GM21723 (cell line): ENCODE results near the gene FUNDC1.

Source experiments
- ATAC-seq: cut with Tn5 transposase; IDR thresholded peaks from one replicate; pipeline ENCODE4 v1.9.1; 2021; ENCODE audit warnings: mild to moderate bottlenecking, moderate library complexity; ENCODE audit not compliant: unreplicated experiment

FUNDC1 gene

DNA sequence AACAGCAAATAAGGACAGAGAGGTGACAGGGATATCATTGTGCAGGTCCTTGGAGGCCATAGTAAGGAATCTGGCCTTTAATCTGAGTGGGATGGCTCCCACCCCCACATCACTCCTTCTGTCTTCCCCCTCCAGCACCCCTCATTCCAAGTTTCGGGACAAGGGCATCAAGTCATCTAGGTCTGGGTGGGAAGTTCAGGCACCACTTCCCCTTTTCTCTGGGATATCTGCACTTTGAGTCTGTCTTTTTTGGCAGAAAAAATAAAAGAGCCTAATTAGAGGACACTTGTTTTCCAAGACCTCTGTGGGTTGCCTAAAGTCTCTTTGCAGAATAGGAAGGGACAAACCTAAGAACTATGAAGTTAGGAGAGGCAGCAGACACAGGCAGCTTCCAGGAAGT lies 60.1 kb downstream of the FUNDC1 start:
- ATAC-seq: no peak

DNA sequence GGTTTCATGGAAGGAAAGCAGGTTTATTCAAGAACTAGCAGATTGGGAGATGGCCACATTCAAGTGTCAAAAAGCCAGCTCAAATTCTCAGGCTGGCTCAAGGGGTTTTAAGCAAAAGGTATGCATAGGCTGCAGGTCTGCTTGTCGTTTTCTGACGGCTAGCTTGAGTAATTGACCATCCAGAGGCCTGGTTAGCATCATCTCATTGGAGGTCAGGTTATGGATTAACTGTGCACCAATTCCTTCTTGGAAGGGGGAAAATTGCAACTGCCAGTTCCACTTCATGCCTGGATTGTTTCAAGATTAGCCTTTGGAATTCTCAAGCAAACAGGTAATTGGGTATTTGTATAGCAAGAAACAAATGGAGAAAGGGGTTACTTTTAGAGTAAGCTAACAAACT lies 62.1 kb downstream of the FUNDC1 start:
- ATAC-seq: no peak

DNA sequence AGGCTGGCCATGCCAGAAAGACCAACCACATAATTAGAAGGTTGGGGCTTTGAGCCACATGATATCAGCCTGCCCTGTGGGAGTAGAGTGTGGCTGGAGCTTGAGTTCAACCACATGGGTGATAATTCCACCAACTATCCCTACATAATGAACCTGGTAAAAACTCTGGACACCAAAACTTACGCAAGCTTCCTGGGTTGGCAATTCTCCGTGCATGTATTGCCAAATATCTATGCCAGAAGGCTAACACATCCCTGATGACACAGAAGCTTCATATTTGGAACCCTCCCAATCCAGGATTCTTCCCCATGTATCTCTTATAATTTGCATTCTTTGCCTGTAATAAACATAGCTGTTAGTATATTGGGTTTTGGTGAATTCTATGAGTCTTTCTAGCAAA lies 68.2 kb downstream of the FUNDC1 start:
- ATAC-seq: no peak
